Measurements from ENCODE around the gene UGGT1.

UGGT1 gene

GRCh38 chr2:128178149-128178649 is 87.2 kb downstream of the UGGT1 start:
- Histone ChIP-seq H3K4me1 (ENCODE audit: control insufficient read depth in 1 of 2, insufficient read depth in 2 of 2, low read length in 2 of 2) (peaks cover 0 to 5% of the 10 kb centered on the region in 2 donors), H3K27ac (ENCODE audit: low read length) (no peak overlapping the region), H3K36me3 (ENCODE audit: control insufficient read depth in 1 of 2, insufficient read depth in 2 of 2, low read length in 2 of 2) (peaks cover 68 to 74% of the 10 kb centered on the region in 2 donors), H3K9me3 (ENCODE audit: control insufficient read depth in 1 of 2, low read length in 2 of 2) (no peaks in the 10 kb centered on the region), H3K27me3 (ENCODE audit: low read depth, low read length) (no peaks in the 10 kb centered on the region), H3K4me3 (ENCODE audit: low read depth in 1 of 2, low read length in 2 of 2) (no peak overlapping the region)

DNA sequence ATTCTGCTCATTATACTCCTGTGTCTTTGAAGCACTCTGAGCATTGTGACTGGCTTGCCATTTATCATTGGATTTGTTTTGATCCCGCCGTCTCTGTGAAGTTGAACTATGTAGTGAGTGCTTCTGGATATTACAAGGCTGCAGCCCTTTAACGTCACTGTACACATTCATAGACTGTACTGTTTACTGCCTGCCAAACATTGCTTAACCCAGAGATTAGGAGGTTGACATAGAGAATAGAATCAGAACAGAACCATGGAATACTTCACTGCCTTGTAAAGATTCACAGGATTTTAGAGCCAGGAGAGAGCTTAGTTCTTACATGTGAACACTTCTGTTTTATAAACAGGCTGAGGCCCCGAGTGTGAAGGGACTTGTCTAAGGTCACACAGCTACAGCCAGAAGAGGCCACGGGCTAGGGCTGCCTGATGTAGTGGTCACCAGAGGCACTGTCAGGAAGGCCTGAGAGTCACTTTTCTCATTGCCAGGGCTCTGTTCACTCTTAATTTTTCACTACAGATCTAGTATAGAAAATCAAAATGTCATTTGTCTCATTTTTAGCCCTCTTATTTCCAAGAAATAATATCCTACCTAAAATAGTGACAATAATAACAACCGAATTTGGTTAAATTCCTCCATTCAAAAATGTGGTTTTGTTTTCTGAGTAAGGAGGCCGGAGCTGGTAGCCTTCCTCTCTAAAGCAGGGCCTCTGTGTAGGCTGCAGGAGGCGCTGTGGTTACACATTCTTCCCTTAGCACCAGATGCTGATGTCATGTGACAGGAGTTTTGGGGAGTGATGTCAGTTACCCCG is 87.9 kb downstream of the UGGT1 start:
- Histone ChIP-seq H3K27me3 (ENCODE audit: low read depth, low read length) (no peaks in the 10 kb centered on the region), H3K27ac (ENCODE audit: low read length) (peak overlapping the region; percentile 70), H3K4me1 (ENCODE audit: control insufficient read depth in 1 of 2, insufficient read depth in 2 of 2, low read length in 2 of 2) (peaks cover 0 to 5% of the 10 kb centered on the region in 2 donors), H3K9me3 (ENCODE audit: control insufficient read depth in 1 of 2, low read length in 2 of 2) (no peaks in the 10 kb centered on the region), H3K36me3 (ENCODE audit: control insufficient read depth in 1 of 2, insufficient read depth in 2 of 2, low read length in 2 of 2) (peaks cover 66 to 67% of the 10 kb centered on the region in 2 donors), H3K4me3 (ENCODE audit: low read depth in 1 of 2, low read length in 2 of 2) (no peak overlapping the region)

DNA sequence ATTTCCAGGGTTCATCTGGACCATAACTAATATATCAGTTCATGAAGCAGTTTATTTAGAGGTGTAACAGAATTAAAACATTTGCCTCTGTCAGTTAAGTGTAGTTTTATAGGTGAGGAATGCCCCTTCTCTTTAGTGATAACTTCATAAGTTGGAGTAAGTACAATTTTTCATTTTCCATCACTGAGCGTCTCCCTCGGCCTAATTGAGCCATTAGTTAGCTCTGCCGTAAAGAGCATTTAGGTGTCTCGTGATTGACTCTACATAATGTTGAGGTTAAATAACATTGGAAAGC is 88.4 kb downstream of the UGGT1 start:
- peaks cover 63% of the 10 kb centered on the region in 2 donors for H3K36me3 ChIP-seq (ENCODE audit: control insufficient read depth in 1 of 2, insufficient read depth in 2 of 2, low read length in 2 of 2)
- no peaks in the 10 kb centered on the region for H3K27me3 ChIP-seq (ENCODE audit: low read depth, low read length)
- H3K27ac ChIP-seq (ENCODE audit: low read length), result peak overlapping the region; percentile 70
- H3K4me3 ChIP-seq (ENCODE audit: low read depth in 1 of 2, low read length in 2 of 2), result no peak overlapping the region
- peaks cover 0 to 5% of the 10 kb centered on the region in 2 donors for H3K4me1 ChIP-seq (ENCODE audit: control insufficient read depth in 1 of 2, insufficient read depth in 2 of 2, low read length in 2 of 2)
- H3K9me3 ChIP-seq (ENCODE audit: control insufficient read depth in 1 of 2, low read length in 2 of 2), result no peaks in the 10 kb centered on the region

- no peaks in the 10 kb centered on the region for H3K27me3 ChIP-seq (ENCODE audit: low read depth, low read length)
- H3K27ac ChIP-seq (ENCODE audit: low read length), result no peak overlapping the region
- H3K9me3 ChIP-seq (ENCODE audit: control insufficient read depth in 1 of 2, low read length in 2 of 2), result no peaks in the 10 kb centered on the region
- no peak overlapping the region for H3K4me3 ChIP-seq (ENCODE audit: low read depth in 1 of 2, low read length in 2 of 2)
- peaks cover 57% of the 10 kb centered on the region in 2 donors for H3K36me3 ChIP-seq (ENCODE audit: control insufficient read depth in 1 of 2, insufficient read depth in 2 of 2, low read length in 2 of 2)
- peaks cover 0 to 5% of the 10 kb centered on the region in 2 donors for H3K4me1 ChIP-seq (ENCODE audit: control insufficient read depth in 1 of 2, insufficient read depth in 2 of 2, low read length in 2 of 2)
Measured at GRCh38 chr2:128180031-128180430, 89.0 kb downstream of the UGGT1 start.

GRCh38 chr2:128185576-128185975 is 94.6 kb downstream of the UGGT1 start:
- H3K4me3 ChIP-seq (ENCODE audit: low read depth in 1 of 2, low read length in 2 of 2), result no peak overlapping the region
- peaks cover 42 to 43% of the 10 kb centered on the region in 2 donors for H3K36me3 ChIP-seq (ENCODE audit: control insufficient read depth in 1 of 2, insufficient read depth in 2 of 2, low read length in 2 of 2)
- H3K27ac ChIP-seq (ENCODE audit: low read length), result no peak overlapping the region
- H3K9me3 ChIP-seq (ENCODE audit: control insufficient read depth in 1 of 2, low read length in 2 of 2), result no peaks in the 10 kb centered on the region
- H3K4me1 ChIP-seq (ENCODE audit: control insufficient read depth in 1 of 2, insufficient read depth in 2 of 2, low read length in 2 of 2), result no peaks in the 10 kb centered on the region
- no peaks in the 10 kb centered on the region for H3K27me3 ChIP-seq (ENCODE audit: low read depth, low read length)

DNA sequence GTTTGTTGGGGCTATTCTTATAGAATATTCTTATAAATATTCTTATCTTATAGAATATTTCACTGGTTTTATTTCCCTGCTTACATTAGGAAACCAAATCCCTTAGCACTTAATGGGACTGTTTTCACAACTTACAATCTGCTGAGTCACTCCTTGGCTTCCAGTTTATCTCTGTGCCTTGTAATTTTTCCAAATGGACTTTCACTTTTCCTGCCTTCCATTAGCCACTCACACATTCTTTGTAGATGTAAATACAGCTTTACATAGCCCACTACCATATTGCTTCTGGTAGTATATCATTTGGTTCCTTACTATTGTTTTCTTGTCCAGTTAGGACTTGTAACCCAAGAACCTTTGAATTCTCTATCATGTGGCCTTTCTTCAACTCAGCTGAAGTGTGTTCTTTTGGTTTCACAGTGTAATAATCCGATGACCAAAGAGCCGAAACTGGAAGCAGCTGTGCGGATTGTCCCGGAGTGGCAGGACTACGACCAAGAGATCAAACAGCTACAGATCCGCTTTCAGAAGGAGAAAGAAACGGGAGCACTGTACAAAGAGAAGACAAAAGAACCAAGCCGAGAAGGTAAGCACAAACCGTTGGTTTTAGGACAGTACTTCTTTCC is 96.1 kb downstream of the UGGT1 start:
- Histone ChIP-seq H3K36me3 (ENCODE audit: control insufficient read depth in 1 of 2, insufficient read depth in 2 of 2, low read length in 2 of 2) (peaks cover 33 to 34% of the 10 kb centered on the region in 2 donors), H3K27me3 (ENCODE audit: low read depth, low read length) (no peaks in the 10 kb centered on the region), H3K4me3 (ENCODE audit: low read depth in 1 of 2, low read length in 2 of 2) (peak overlapping the region in 1 of 2 donors; percentile 34), H3K27ac (ENCODE audit: low read length) (peak overlapping the region; percentile 28), H3K4me1 (ENCODE audit: control insufficient read depth in 1 of 2, insufficient read depth in 2 of 2, low read length in 2 of 2) (no peaks in the 10 kb centered on the region), H3K9me3 (ENCODE audit: control insufficient read depth in 1 of 2, low read length in 2 of 2) (no peaks in the 10 kb centered on the region)

GRCh38 chr2:128195435-128195984 is 104.5 kb downstream of the UGGT1 start:
- Histone ChIP-seq H3K27me3 (ENCODE audit: low read depth, low read length) (no peaks in the 10 kb centered on the region), H3K4me1 (ENCODE audit: control insufficient read depth in 1 of 2, insufficient read depth in 2 of 2, low read length in 2 of 2) (peaks cover 12 to 15% of the 10 kb centered on the region in 2 donors), H3K27ac (ENCODE audit: low read length) (no peak overlapping the region), H3K36me3 (ENCODE audit: control insufficient read depth in 1 of 2, insufficient read depth in 2 of 2, low read length in 2 of 2) (peaks cover 6 to 10% of the 10 kb centered on the region in 2 donors), H3K4me3 (ENCODE audit: low read depth in 1 of 2, low read length in 2 of 2) (no peak overlapping the region), H3K9me3 (ENCODE audit: control insufficient read depth in 1 of 2, low read length in 2 of 2) (no peaks in the 10 kb centered on the region)

- H3K9me3 ChIP-seq (ENCODE audit: control insufficient read depth in 1 of 2, low read length in 2 of 2), result no peaks in the 10 kb centered on the region
- H3K4me3 ChIP-seq (ENCODE audit: low read depth in 1 of 2, low read length in 2 of 2), result peak overlapping the region in 1 of 2 donors; percentile 45
- peaks cover 1 to 5% of the 10 kb centered on the region in 2 donors for H3K36me3 ChIP-seq (ENCODE audit: control insufficient read depth in 1 of 2, insufficient read depth in 2 of 2, low read length in 2 of 2)
- H3K27me3 ChIP-seq (ENCODE audit: low read depth, low read length), result no peaks in the 10 kb centered on the region
- H3K27ac ChIP-seq (ENCODE audit: low read length), result peak overlapping the region; percentile 41
- H3K4me1 ChIP-seq (ENCODE audit: control insufficient read depth in 1 of 2, insufficient read depth in 2 of 2, low read length in 2 of 2), result peaks cover 12 to 15% of the 10 kb centered on the region in 2 donors
Measured at GRCh38 chr2:128196026-128196425, 105.0 kb downstream of the UGGT1 start.

- H3K27ac ChIP-seq (ENCODE audit: low read length), result peak overlapping the region; percentile 41
Measured at GRCh38 chr2:128196471-128196931, 105.5 kb downstream of the UGGT1 start.

DNA sequence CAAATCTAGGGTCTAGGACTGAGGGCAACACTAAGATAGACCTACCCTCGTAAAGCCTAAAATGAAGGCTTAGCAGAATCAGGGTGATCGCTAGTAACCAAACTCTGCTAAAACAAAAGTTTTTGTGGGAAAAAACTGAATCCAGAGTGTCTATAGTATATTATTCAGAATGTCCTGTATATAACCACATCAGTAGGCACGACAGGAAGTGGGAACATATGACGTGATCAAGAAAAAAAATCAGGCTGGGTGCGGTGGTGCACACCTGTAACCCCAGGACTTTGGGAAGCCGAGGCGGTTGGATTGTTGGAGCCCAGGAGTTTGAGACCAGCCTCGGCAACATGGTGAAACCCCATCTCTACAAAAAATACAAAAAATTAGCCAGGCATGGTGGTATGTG is 106.1 kb downstream of the UGGT1 start:
- Histone ChIP-seq H3K27ac (ENCODE audit: low read length) (peak overlapping the region; percentile 41), H3K9me3 (ENCODE audit: control insufficient read depth in 1 of 2, low read length in 2 of 2) (no peaks in the 10 kb centered on the region), H3K4me3 (ENCODE audit: low read depth in 1 of 2, low read length in 2 of 2) (peak overlapping the region in 1 of 2 donors; percentile 45), H3K27me3 (ENCODE audit: low read depth, low read length) (no peaks in the 10 kb centered on the region), H3K36me3 (ENCODE audit: control insufficient read depth in 1 of 2, insufficient read depth in 2 of 2, low read length in 2 of 2) (peaks cover 0 to 3% of the 10 kb centered on the region in 2 donors), H3K4me1 (ENCODE audit: control insufficient read depth in 1 of 2, insufficient read depth in 2 of 2, low read length in 2 of 2) (peaks cover 12 to 15% of the 10 kb centered on the region in 2 donors)

More at GRCh38 chr2:128196471-128196931, 105.5 kb downstream of the UGGT1 start:
- peak overlapping the region in 1 of 2 donors; percentile 45 for H3K4me3 ChIP-seq (ENCODE audit: low read depth in 1 of 2, low read length in 2 of 2)
- H3K4me1 ChIP-seq (ENCODE audit: control insufficient read depth in 1 of 2, insufficient read depth in 2 of 2, low read length in 2 of 2), result peaks cover 12 to 15% of the 10 kb centered on the region in 2 donors
- no peaks in the 10 kb centered on the region for H3K27me3 ChIP-seq (ENCODE audit: low read depth, low read length)
- no peaks in the 10 kb centered on the region for H3K9me3 ChIP-seq (ENCODE audit: control insufficient read depth in 1 of 2, low read length in 2 of 2)
- H3K36me3 ChIP-seq (ENCODE audit: control insufficient read depth in 1 of 2, insufficient read depth in 2 of 2, low read length in 2 of 2), result peaks cover 0 to 3% of the 10 kb centered on the region in 2 donors

DNA sequence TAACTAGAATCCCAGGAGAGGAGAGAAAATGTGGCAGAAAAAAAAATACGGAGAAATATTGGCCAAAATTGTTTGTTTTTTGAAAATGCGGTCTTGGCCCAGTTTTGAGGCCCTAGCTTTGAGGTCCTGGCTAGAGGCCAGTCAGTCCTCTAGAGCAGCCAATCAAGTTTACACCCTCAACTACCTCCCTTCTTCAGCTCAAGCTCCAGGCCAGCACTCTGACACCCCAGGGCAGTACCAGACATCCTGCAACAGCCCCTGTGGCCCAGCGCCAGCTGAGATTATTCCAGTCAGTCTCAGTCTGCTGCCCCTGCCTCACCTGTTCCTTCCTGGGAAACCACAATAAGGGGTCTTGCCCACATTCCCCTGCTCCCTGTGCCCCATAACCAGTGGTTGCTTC is 107.7 kb downstream of the UGGT1 start:
- H3K9me3 ChIP-seq (ENCODE audit: control insufficient read depth in 1 of 2, low read length in 2 of 2), result no peaks in the 10 kb centered on the region
- no peaks in the 10 kb centered on the region for H3K36me3 ChIP-seq (ENCODE audit: control insufficient read depth in 1 of 2, insufficient read depth in 2 of 2, low read length in 2 of 2)
- no peak overlapping the region for H3K27ac ChIP-seq (ENCODE audit: low read length)
- peaks cover 12 to 15% of the 10 kb centered on the region in 2 donors for H3K4me1 ChIP-seq (ENCODE audit: control insufficient read depth in 1 of 2, insufficient read depth in 2 of 2, low read length in 2 of 2)
- H3K4me3 ChIP-seq (ENCODE audit: low read depth in 1 of 2, low read length in 2 of 2), result no peak overlapping the region
- H3K27me3 ChIP-seq (ENCODE audit: low read depth, low read length), result no peaks in the 10 kb centered on the region

All from muscle layer of duodenum (tissue), 2 donors.